Activated naive CD8-positive, alpha-beta T cell treated with anti-CD3 and anti-CD28 coated beads for 36 hours (primary cell): ENCODE results near the gene THRA. TPM values are rescaled to one million over a fixed set of nuclear protein-coding genes. Genes with fewer than 3 reads are reported as not detected.
A peak's percentile ranks its signal among the peaks of the same experiment; 100 is the strongest.

Experiments used
- DNase-seq: peaks from one replicate; pipeline ENCODE4 v3.0.0; 2021
- H3K27ac Mint-ChIP-seq: one replicate; pipeline ENCODE4 v1.8.0; 2022; ENCODE audit warnings: mild to moderate bottlenecking, moderate library complexity, mixed read lengths
- H3K27me3 Mint-ChIP-seq: one replicate; pipeline ENCODE4 v1.8.0; 2022; ENCODE audit warnings: mild to moderate bottlenecking, mixed read lengths
- H3K36me3 Mint-ChIP-seq: one replicate; pipeline ENCODE4 v1.8.0; 2021; ENCODE audit warnings: mild to moderate bottlenecking, mixed read lengths
- H3K4me1 Mint-ChIP-seq: one replicate; pipeline ENCODE4 v1.8.0; 2021; ENCODE audit warnings: mixed read lengths
- H3K4me3 Mint-ChIP-seq: one replicate; pipeline ENCODE4 v1.8.0; 2022; ENCODE audit warnings: mild to moderate bottlenecking, moderate library complexity, mixed read lengths
- H3K9me3 Mint-ChIP-seq: one replicate; pipeline ENCODE4 v1.8.0; 2022; ENCODE audit warnings: mixed read lengths
- total RNA-seq, 2 experiments: library from RNA; stranded (reverse); gene quantifications; one replicate each; pipeline ENCODE4 v1.2.3, GENCODE V29; 2021

Gene THRA
- total RNA-seq, 2 experiments from 2014 or later = 11.4 to 12.1 TPM

GRCh38 chr17:40104594-40105486, 42.1 kb downstream of the THRA start:
- no peaks in the 10 kb centered on the region for H3K27me3 Mint-ChIP-seq
- H3K4me1 Mint-ChIP-seq = peaks cover 80% of the 10 kb centered on the region
- H3K4me3 Mint-ChIP-seq = no peak overlapping the region
- no peak for DNase-seq
- no peak overlapping the region for H3K27ac Mint-ChIP-seq
- no peaks in the 10 kb centered on the region for H3K9me3 Mint-ChIP-seq
- H3K36me3 Mint-ChIP-seq = no peaks in the 10 kb centered on the region

GRCh38 chr17:40105861-40106759, 43.3 kb downstream of the THRA start:
- Mint-ChIP-seq H3K27ac (no peak overlapping the region), H3K36me3 (no peaks in the 10 kb centered on the region)
- DNase-seq = no peak

GRCh38 chr17:40106760-40107521, 44.2 kb downstream of the THRA start:
- peaks cover 81% of the 10 kb centered on the region for H3K4me1 Mint-ChIP-seq
- no peak for DNase-seq
- no peaks in the 10 kb centered on the region for H3K9me3 Mint-ChIP-seq
- H3K36me3 Mint-ChIP-seq = no peaks in the 10 kb centered on the region
- H3K4me3 Mint-ChIP-seq = no peak overlapping the region
- H3K27me3 Mint-ChIP-seq = no peaks in the 10 kb centered on the region
- peak overlapping the region; percentile 17 for H3K27ac Mint-ChIP-seq

More at GRCh38 chr17:40105861-40106759, 43.3 kb downstream of the THRA start:
- Mint-ChIP-seq H3K4me1 (peaks cover 81% of the 10 kb centered on the region), H3K9me3 (no peaks in the 10 kb centered on the region), H3K27me3 (no peaks in the 10 kb centered on the region), H3K4me3 (no peak overlapping the region)

GRCh38 chr17:40107522-40108174, 44.9 kb downstream of the THRA start:
- Mint-ChIP-seq H3K9me3 (no peaks in the 10 kb centered on the region), H3K4me3 (peak overlapping the region; percentile 42), H3K27ac (peak overlapping the region; percentile 88), H3K4me1 (peaks cover 87% of the 10 kb centered on the region), H3K36me3 (no peaks in the 10 kb centered on the region), H3K27me3 (no peaks in the 10 kb centered on the region)
- DNase-seq = no peak

GRCh38 chr17:40108970-40109824, 46.4 kb downstream of the THRA start:
- Mint-ChIP-seq H3K4me1 (peaks cover 87% of the 10 kb centered on the region), H3K27ac (no peak overlapping the region), H3K27me3 (no peaks in the 10 kb centered on the region), H3K9me3 (no peaks in the 10 kb centered on the region), H3K36me3 (no peaks in the 10 kb centered on the region), H3K4me3 (no peak overlapping the region)
- DNase-seq = no peak

GRCh38 chr17:40110026-40110845, 47.5 kb downstream of the THRA start:
- no peaks in the 10 kb centered on the region for H3K36me3 Mint-ChIP-seq
- peaks cover 77% of the 10 kb centered on the region for H3K4me1 Mint-ChIP-seq
- H3K9me3 Mint-ChIP-seq = no peaks in the 10 kb centered on the region
- DNase-seq = no peak
- H3K27me3 Mint-ChIP-seq = no peaks in the 10 kb centered on the region
- no peak overlapping the region for H3K4me3 Mint-ChIP-seq
- no peak overlapping the region for H3K27ac Mint-ChIP-seq

- Mint-ChIP-seq H3K4me3 (peak overlapping the region; percentile 58), H3K27ac (peak overlapping the region; percentile 82), H3K4me1 (peaks cover 66% of the 10 kb centered on the region), H3K36me3 (no peaks in the 10 kb centered on the region), H3K27me3 (no peaks in the 10 kb centered on the region), H3K9me3 (no peaks in the 10 kb centered on the region)
- DNase-seq = peak; percentile 74
Observed at GRCh38 chr17:40111221-40112128, 48.7 kb downstream of the THRA start.

- Mint-ChIP-seq H3K4me3 (no peak overlapping the region), H3K27me3 (no peaks in the 10 kb centered on the region), H3K36me3 (no peaks in the 10 kb centered on the region), H3K27ac (peak overlapping the region; percentile 82), H3K9me3 (no peaks in the 10 kb centered on the region), H3K4me1 (peaks cover 59% of the 10 kb centered on the region)
- DNase-seq = no peak
Observed at GRCh38 chr17:40112191-40112711, 49.5 kb downstream of the THRA start.

GRCh38 chr17:40112718-40113109, 49.9 kb downstream of the THRA start:
- Mint-ChIP-seq H3K9me3 (no peaks in the 10 kb centered on the region), H3K4me1 (peaks cover 54% of the 10 kb centered on the region), H3K4me3 (no peak overlapping the region), H3K36me3 (no peaks in the 10 kb centered on the region), H3K27ac (peak overlapping the region; percentile 89), H3K27me3 (no peaks in the 10 kb centered on the region)
- no peak for DNase-seq

- peak; percentile 92 for DNase-seq
- Mint-ChIP-seq H3K4me1 (peaks cover 48% of the 10 kb centered on the region), H3K9me3 (no peaks in the 10 kb centered on the region), H3K4me3 (peak overlapping the region; percentile 79), H3K36me3 (no peaks in the 10 kb centered on the region), H3K27ac (peak overlapping the region; percentile 89), H3K27me3 (no peaks in the 10 kb centered on the region)
Observed at GRCh38 chr17:40113110-40113906, 50.5 kb downstream of the THRA start.

- Mint-ChIP-seq H3K4me3 (peak overlapping the region; percentile 79), H3K4me1 (peaks cover 45% of the 10 kb centered on the region), H3K27ac (peak overlapping the region; percentile 89), H3K9me3 (no peaks in the 10 kb centered on the region), H3K36me3 (no peaks in the 10 kb centered on the region), H3K27me3 (no peaks in the 10 kb centered on the region)
- no peak for DNase-seq
Observed at GRCh38 chr17:40113907-40114245, 51.1 kb downstream of the THRA start.
